Gastroesophageal sphincter (tissue), 2 donors: Measurements from ENCODE around the gene CUL9.

Source experiments
- EP300 ChIP-seq: sonication (generic); formaldehyde crosslinking; IDR thresholded peaks from one replicate; pipeline ENCODE4 v1.6.1; 2017; ENCODE audit warnings: antibody characterized with exemption, mild to moderate bottlenecking
- POLR2AphosphoS5 ChIP-seq: sonication (generic); formaldehyde crosslinking; IDR thresholded peaks from one replicate; pipeline ENCODE4 v1.6.1; 2017; ENCODE audit warnings: antibody characterized with exemption

DNA sequence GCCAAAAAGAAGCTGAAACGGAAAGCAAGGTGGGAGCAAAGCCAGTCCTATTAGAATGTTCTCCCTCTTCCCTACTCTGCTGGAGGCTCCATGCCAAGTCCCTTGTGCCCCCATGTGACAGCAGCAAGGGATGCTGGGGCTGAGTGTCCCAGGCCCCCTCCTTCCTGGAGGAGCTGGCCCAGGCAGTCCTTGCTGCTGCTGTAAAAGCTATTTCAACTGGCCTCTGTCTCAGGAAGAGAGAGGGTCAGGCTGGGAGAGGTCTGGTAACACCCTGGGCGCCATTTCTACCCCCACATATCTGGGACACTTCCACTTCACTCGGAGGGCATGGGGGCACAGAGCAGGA lies 86.3 kb downstream of the CUL9 start:
- TF ChIP-seq POLR2AphosphoS5, result no peak
- no peak for TF ChIP-seq EP300
